ENCODE measurements around the gene SV2B.

The SV2B gene

GRCh38 chr15:91135201-91136130 lies 35.4 kb downstream of the SV2B start:
- DNase-seq (ENCODE audit: low read depth), result no peak
- no peak for TF ChIP-seq CTCF (conservative IDR thresholded peaks at IDR 0.05; ENCODE audit: control insufficient read depth, insufficient read depth, low read depth, low read length)

GRCh38 chr15:91136386-91136923 lies 36.4 kb downstream of the SV2B start:
- TF ChIP-seq CTCF (conservative IDR thresholded peaks at IDR 0.05; ENCODE audit: control insufficient read depth, insufficient read depth, low read depth, low read length), result no peak
- H3K4me3 ChIP-seq (ENCODE audit: control insufficient read depth, low read depth, low read length), result no peak overlapping the region
- DNase-seq (ENCODE audit: low read depth), result no peak

More at GRCh38 chr15:91135201-91136130, 35.4 kb downstream of the SV2B start:
- no peak overlapping the region for H3K4me3 ChIP-seq (ENCODE audit: control insufficient read depth, low read depth, low read length)

GRCh38 chr15:91140601-91141000 lies 40.5 kb downstream of the SV2B start:
- no peak for DNase-seq (ENCODE audit: low read depth)
- no peak for TF ChIP-seq CTCF (conservative IDR thresholded peaks at IDR 0.05; ENCODE audit: control insufficient read depth, insufficient read depth, low read depth, low read length)
- no peak overlapping the region for H3K4me3 ChIP-seq (ENCODE audit: control insufficient read depth, low read depth, low read length)

- DNase-seq (ENCODE audit: low read depth), result no peak
- no peak overlapping the region for H3K4me3 ChIP-seq (ENCODE audit: control insufficient read depth, low read depth, low read length)
- TF ChIP-seq CTCF (conservative IDR thresholded peaks at IDR 0.05; ENCODE audit: control insufficient read depth, insufficient read depth, low read depth, low read length), result no peak
These were observed 41.0 kb downstream of the SV2B start for GRCh38 chr15:91141097-91141496.

GRCh38 chr15:91142106-91142744 lies 42.2 kb downstream of the SV2B start:
- H3K4me3 ChIP-seq (ENCODE audit: control insufficient read depth, low read depth, low read length), result no peak overlapping the region
- peak; percentile 27 for TF ChIP-seq CTCF (conservative IDR thresholded peaks at IDR 0.05; ENCODE audit: control insufficient read depth, insufficient read depth, low read depth, low read length)
- DNase-seq (ENCODE audit: low read depth), result peak; percentile 1

GRCh38 chr15:91142946-91143345 lies 42.9 kb downstream of the SV2B start:
- no peak for DNase-seq (ENCODE audit: low read depth)
- TF ChIP-seq CTCF (conservative IDR thresholded peaks at IDR 0.05; ENCODE audit: control insufficient read depth, insufficient read depth, low read depth, low read length), result no peak
- no peak overlapping the region for H3K4me3 ChIP-seq (ENCODE audit: control insufficient read depth, low read depth, low read length)

All from fibroblast of mammary gland (primary cell).